GM18520 (cell line): ENCODE measurements around the gene GARNL3.

Experiments
- ATAC-seq: cut with Tn5 transposase; IDR thresholded peaks from one replicate; pipeline ENCODE4 v1.9.1; 2021; ENCODE audit not compliant: unreplicated experiment

The GARNL3 gene

DNA sequence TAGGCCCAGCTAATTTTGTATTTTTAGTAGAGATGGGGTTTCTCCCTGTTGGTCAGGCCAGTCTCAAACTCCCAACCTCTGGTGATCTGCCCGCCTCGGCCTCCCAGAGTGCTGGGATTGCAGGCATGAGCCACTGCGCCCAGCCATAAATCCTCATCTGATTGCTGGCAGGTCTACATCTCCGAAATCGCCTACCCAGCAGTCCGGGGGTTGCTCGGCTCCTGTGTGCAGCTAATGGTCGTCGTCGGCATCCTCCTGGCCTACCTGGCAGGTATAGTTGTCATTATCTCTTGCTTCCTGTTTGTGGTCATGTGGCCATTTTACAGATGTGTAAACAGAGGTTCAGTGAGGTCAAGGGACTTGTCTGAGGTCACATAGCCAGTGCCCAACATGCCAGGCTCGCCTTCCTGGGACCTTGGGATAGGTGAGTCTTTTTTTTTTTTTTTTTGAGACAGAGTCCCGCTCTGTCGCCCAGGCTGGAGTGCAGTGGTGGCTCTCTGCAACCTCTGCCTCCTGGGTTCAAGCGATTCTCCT is 135.2 kb downstream of the GARNL3 start:
- no peak for ATAC-seq

DNA sequence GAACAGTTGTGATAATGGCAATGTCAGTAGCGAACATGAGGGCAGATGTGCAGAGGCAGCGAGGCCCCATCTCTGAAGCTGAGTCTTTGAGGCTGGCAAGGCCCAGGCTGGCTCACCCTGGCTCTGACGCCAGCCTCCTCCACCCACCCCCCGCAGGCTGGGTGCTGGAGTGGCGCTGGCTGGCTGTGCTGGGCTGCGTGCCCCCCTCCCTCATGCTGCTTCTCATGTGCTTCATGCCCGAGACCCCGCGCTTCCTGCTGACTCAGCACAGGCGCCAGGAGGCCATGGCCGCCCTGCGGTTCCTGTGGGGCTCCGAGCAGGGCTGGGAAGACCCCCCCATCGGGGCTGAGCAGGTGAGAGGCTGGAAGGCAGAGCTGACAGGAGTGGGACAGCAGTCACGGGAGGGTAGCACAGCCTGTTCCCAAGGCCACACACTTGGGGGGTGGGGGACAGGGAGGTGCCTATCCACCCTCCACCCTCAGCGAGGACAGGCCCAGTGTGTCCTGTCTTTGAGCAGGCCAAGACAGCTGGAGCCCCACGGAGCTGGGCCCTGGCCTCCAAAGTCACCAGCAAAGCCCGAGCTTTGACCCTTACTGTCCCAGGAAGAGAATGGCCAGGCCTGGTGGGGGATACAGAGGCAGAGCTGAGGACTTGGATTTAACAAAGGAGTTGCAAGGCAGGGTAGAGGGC is 138.0 kb downstream of the GARNL3 start:
- no peak for ATAC-seq

DNA sequence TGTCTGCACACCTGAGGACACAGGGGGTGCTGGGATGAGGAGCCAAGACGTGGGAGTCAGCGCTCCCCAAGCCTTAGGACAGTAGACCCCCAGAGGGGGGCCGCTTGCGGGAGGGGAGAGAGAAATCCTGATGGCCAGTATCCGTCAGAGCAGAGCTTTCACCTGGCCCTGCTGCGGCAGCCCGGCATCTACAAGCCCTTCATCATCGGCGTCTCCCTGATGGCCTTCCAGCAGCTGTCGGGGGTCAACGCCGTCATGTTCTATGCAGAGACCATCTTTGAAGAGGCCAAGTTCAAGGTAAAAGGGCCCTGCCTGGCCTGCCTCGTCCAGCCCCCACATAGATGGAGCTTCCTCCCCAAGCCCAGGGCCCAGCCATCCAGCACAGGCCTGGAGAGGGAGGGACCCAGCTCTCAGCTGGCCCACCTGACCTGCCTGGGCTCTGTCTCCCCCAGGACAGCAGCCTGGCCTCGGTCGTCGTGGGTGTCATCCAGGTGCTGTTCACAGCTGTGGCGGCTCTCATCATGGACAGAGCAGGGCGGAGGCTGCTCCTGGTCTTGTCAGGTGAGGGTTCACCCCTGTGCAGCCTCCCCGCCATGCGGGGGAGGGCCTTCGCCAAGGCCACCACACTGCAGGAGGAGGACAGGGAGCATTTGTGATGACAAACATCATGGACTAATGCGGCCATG is 139.1 kb downstream of the GARNL3 start:
- ATAC-seq: no peak

GRCh38 chr9:127404631-127405030 is 140.1 kb downstream of the GARNL3 start:
- ATAC-seq: no peak

DNA sequence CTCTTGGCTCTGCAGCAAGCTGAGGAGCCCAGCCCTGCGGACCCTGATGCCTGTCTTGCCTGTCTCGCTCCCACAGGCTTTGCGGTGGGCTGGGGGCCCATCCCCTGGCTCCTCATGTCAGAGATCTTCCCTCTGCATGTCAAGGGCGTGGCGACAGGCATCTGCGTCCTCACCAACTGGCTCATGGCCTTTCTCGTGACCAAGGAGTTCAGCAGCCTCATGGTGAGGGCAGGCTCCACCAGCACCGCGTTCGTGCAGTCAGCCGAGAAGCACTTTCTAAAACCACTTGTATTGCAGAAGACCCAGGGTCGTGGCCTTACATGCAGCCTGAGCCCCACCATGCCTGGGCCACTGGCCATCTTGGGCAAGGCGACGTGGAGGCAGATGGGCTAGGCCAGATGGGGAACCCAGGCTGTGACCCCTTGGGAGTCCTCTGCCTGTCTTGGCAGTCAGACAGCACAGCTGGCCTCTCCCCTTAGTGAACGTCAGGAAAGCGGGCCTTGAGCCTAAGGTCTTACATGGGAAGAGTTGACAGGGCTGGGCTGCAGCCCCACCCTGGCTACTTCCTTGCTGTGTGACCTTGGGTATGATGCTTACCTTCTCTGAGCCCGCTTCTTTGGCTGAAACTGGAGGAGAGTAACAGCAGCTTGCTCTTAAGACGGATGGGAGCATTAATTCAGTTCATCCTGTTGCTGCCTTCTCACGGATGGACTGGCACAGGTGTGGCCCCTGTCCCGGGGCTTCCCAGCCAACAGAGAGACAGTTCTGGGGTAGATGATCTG is 141.0 kb downstream of the GARNL3 start:
- no peak for ATAC-seq

- ATAC-seq: no peak
Measured at GRCh38 chr9:127406799-127407491, 142.4 kb downstream of the GARNL3 start.

GRCh38 chr9:127407492-127407843 is 142.9 kb downstream of the GARNL3 start:
- ATAC-seq: no peak

DNA sequence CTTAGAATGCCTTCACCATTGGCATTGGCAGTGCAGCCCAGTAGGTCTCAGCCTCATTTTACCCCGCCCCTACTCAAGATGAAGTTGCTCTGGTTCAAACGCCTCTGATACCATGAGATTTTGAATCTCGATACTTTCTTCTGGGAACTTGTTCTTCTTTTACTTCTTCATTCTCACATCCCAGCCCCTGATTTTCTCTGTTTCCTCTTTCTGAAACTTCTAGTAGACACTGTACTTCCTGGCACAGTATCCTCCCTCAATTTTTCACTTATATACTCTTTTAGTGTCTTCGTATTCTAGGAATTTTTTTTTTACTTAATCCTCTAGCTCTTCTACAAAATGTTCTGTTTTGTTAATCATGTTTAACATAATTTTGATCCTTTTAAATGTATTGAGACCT is 146.5 kb downstream of the GARNL3 start:
- no peak for ATAC-seq

DNA sequence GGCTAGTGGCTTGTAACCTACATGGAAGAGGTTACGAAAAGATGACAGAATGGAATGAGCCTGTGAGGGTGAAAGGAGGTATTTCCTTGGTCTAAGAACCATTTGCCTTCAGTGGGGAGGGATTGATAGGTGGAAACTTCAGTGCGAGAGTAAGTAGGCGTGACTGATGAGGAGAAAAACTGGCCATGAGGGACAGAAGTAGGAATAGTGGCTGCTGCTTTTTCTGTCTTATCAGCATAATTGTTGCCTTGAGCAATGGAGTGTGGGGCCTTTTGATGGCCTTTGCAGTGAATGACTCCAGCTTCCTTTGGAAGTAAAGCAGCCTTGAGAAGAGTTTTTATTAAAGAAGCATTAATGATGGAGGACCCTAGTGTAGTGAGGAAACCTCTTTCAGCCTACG is 150.6 kb downstream of the GARNL3 start:
- ATAC-seq: no peak

- no peak for ATAC-seq
Measured at GRCh38 chr9:127415657-127416056, 151.1 kb downstream of the GARNL3 start.

- no peak for ATAC-seq
Measured at GRCh38 chr9:127417131-127418036, 152.8 kb downstream of the GARNL3 start.

DNA sequence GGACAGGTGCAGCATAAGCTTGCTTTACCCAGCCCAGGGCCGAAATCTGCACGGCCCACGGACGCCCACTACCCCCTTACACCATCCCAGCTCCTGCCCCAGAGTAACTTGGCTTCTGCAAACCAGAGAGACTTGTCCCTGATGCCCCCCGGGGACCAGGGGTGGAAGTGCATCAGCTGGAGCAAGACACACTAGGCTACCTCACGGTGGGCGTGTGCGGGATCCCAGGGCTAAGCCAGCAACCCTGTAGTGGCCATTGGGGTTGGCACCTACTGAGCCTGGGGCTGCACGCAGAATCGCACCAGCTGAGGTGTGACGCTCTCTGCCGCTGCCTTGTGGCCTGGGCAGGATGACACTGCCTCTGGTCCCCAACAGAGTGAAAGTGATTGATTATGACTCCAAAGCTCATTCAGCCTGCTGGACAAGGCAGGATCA is 153.5 kb downstream of the GARNL3 start:
- no peak for ATAC-seq

- no peak for ATAC-seq
Measured at GRCh38 chr9:127419348-127419747, 154.8 kb downstream of the GARNL3 start.

DNA sequence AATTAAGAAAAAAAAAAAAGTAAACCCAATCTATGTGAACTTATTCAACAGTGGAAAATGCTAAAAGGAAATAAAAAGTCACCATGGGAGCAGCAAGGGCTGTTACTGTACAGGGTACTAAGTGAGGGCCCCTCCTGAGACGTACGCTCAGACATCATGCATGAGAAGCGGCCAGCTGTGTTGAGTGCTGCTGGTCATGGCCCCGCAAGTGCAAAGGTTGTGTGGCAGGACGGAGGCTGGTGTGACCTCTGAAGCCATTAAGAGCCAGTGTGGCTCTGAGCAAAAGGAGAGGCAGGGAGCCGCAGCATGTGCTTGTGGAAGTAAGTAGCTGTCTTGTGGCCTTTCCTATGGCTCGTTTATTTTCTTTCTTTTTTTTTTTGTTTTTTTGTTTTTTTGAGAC is 156.5 kb downstream of the GARNL3 start:
- ATAC-seq: no peak

GRCh38 chr9:127422133-127422782 is 157.7 kb downstream of the GARNL3 start:
- ATAC-seq: no peak

DNA sequence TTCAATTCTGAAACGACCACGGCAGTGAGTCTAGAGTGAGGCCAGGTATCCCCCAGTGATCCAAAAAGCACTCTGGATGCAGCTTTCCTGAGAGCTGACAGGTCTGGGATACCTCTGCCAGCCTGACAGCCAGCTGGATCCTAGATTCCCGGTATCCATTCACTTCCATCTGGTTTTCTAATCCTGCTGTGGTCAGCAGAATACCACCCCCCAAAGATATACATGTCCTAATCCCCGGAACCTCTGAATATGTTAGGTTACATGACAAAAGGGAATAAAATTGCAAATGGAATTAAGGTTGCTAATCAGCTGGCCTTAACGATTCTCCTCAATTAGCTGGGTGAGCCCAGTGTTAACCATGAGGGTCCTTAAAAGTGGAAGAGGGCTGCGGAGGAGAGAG is 158.2 kb downstream of the GARNL3 start:
- ATAC-seq: no peak

GRCh38 chr9:127423476-127423933 is 158.9 kb downstream of the GARNL3 start:
- ATAC-seq: no peak

DNA sequence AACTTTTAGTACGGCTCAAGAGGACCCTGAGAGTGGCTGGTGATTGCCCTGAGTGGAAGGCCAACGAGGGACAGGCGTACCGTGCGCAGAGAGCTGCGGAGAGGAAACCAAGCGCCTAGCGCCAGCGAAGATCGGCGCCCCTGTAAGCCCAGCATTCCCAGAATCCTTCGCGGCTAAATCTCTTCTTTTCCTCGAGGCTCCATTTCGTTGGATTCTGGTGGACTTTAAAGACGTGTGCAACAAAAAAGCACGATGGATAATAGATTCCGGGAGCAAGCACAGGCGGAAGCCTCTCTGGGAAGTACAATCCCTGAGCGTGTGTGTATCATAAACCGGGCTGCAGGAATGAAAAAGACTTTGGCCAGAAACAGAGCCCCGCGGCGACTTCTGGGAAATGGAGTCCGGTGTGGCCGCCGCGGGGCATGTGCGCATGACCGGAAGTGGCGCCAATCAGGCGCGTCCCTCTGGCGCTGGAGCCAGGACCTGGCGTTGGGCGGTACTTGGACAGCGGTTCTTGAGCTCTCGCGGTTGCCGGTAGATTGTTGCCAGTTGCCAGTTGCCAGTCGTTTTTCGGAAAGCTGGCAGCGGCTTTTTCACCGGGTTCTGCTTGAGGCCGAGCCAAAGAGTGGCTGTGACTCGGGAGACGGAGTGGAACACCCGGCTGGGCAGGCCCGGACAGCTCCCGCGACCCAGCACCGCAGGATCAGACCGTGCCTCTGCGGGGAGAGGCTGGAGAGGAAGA is 159.5 kb downstream of the GARNL3 start, which contains the start of gene ZNF79:
TSS of gene ZNF79 (plus strand) at position 449 of the 742 bp plus-strand sequence. CDS start 406 bp downstream, outside the sequence.
- peak; percentile 81 for ATAC-seq

GRCh38 chr9:127424676-127424999 is 160.1 kb downstream of the GARNL3 start:
- peak; percentile 6 for ATAC-seq
